Choroid plexus epithelial cell (primary cell): Measurements from ENCODE around the gene TTC7B.

Experiments used
- DNase-seq: peaks from one replicate; pipeline ENCODE4 v3.0.0-alpha.2; 2010; ENCODE audit warnings: low read depth
- H3K4me3 ChIP-seq: 2 replicates; pipeline ENCODE4 v1.5.1; 2011; ENCODE audit warnings: low read depth, mild to moderate bottlenecking, control low read depth, low read length, moderate library complexity
- CTCF ChIP-seq: conservative IDR thresholded peaks from 2 replicates; pipeline ENCODE4 v1.5.1; 2011; ENCODE audit warnings: low read depth, mild to moderate bottlenecking, control low read depth, inconsistent platforms, low read length, moderate library complexity

Gene TTC7B

GRCh38 chr14:90639641-90640040 lies 176.6 kb downstream of the TTC7B start:
- DNase-seq: no peak
- no peak for TF ChIP-seq CTCF
- no peak overlapping the region for H3K4me3 ChIP-seq

GRCh38 chr14:90632871-90633270 lies 183.4 kb downstream of the TTC7B start:
- no peak for DNase-seq
- no peak for TF ChIP-seq CTCF

GRCh38 chr14:90632451-90632850 lies 183.8 kb downstream of the TTC7B start:
- TF ChIP-seq CTCF: no peak
- no peak for DNase-seq
- no peak overlapping the region for H3K4me3 ChIP-seq

More at GRCh38 chr14:90632871-90633270, 183.4 kb downstream of the TTC7B start:
- no peak overlapping the region for H3K4me3 ChIP-seq

- no peak for DNase-seq
- H3K4me3 ChIP-seq: no peak overlapping the region
- TF ChIP-seq CTCF: no peak
Measured at GRCh38 chr14:90630171-90630806, 185.9 kb downstream of the TTC7B start.

GRCh38 chr14:90629471-90629870 lies 186.8 kb downstream of the TTC7B start:
- no peak for DNase-seq
- TF ChIP-seq CTCF: no peak

GRCh38 chr14:90628825-90629224 lies 187.4 kb downstream of the TTC7B start:
- no peak overlapping the region for H3K4me3 ChIP-seq

More at GRCh38 chr14:90629471-90629870, 186.8 kb downstream of the TTC7B start:
- H3K4me3 ChIP-seq: no peak overlapping the region

More at GRCh38 chr14:90628825-90629224, 187.4 kb downstream of the TTC7B start:
- DNase-seq: no peak
- no peak for TF ChIP-seq CTCF
